Activated CD4-positive, alpha-beta memory T cell treated with anti-CD3 and anti-CD28 coated beads for 36 hours (primary cell): Measurements from ENCODE around the gene MED13L. TPM values are rescaled to one million over a fixed set of nuclear protein-coding genes. Genes with fewer than 3 reads are reported as not detected.

ENCODE experiments used
- CTCF ChIA-PET: fragments of 350-600 bp; sonication (Branson Sonifier 250); formaldehyde crosslinking; loops from one replicate; lab custom pipeline; 2021; ENCODE audit warnings: antibody characterized with exemption, inconsistent platforms; lab: Charles Lee
- POLR2A ChIA-PET: fragments of 350-600 bp; sonication (Branson Sonifier 250); formaldehyde crosslinking; loops from one replicate; lab custom pipeline; 2021; ENCODE audit warnings: antibody characterized with exemption; lab: Charles Lee
- DNase-seq: peaks from one replicate; pipeline ENCODE4 v3.0.0-alpha.2; 2020
- H3K27ac Mint-ChIP-seq: one replicate; pipeline ENCODE4 v1.8.0; 2021; ENCODE audit warnings: mixed read lengths
- H3K27me3 Mint-ChIP-seq: one replicate; pipeline ENCODE4 v1.8.0; 2021; ENCODE audit warnings: mixed read lengths
- H3K36me3 Mint-ChIP-seq: one replicate; pipeline ENCODE4 v1.8.0; 2021; ENCODE audit warnings: mixed read lengths
- H3K4me1 Mint-ChIP-seq: one replicate; pipeline ENCODE4 v1.8.0; 2021; ENCODE audit warnings: low read depth, mixed read lengths
- H3K4me3 Mint-ChIP-seq: one replicate; pipeline ENCODE4 v1.8.0; 2021; ENCODE audit warnings: mild to moderate bottlenecking, mixed read lengths
- H3K9me3 Mint-ChIP-seq: one replicate; pipeline ENCODE4 v1.8.0; 2021; ENCODE audit warnings: mixed read lengths
- intact Hi-C: fragments of 100-400 bp; cut with micrococcal nuclease; formaldehyde crosslinking; loops from one replicate; pipeline ENCODE4 v1.15.1; 2023
- total RNA-seq, 2 experiments: library from RNA; stranded (reverse); gene quantifications; one replicate each; pipeline ENCODE4 v1.2.3, GENCODE V29; 2021

The MED13L gene
- total RNA-seq, 2 experiments from 2014 or later, result 37.7 to 41.4 TPM

DNA sequence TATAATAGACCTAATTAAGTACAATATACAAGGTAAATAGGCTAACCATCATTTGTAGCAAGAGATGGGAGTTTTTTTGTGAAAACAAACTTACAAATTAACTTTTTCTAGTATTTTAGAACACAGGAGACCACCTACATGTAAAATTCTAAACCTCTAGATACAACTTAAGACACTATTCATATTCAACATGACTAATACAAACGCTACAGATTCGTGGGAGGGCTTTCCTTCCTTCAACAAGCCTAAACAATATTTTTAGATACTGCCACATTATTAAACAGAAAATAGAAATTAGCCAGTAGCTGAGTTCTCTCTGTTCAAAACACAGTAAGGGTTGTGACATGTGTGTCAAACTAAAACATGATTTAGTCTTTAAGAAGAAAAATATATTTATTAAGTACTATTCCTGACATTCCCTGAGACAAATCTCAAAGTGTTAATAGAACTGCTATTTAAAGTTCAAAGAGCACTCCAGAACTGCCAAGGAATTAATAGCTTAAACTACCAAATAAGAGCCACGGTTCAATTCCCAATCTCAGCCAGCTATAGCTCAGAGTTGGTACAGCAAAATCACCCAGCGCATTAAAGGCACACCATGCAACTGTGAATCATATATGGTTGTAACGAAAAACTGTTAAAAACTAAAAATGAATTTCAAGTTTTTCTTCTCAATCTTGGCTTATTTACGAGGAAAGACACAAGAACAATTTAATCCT is 10.7 kb downstream of the MED13L start:
- no peaks in the 10 kb centered on the region for H3K27me3 Mint-ChIP-seq
- ChIA-PET CTCF (interaction anchor here (1.8 kb wide), 1 partner anchor 9 kb away, joined by 6 read pairs; no protein-coding TSS in a partner anchor), POLR2A (no interaction called here)
- H3K9me3 Mint-ChIP-seq, result no peaks in the 10 kb centered on the region
- no peak for DNase-seq
- intact Hi-C loops, result no loop called here
- H3K36me3 Mint-ChIP-seq, result peaks cover 2% of the 10 kb centered on the region
- H3K27ac Mint-ChIP-seq, result no peak overlapping the region
- H3K4me1 Mint-ChIP-seq, result peaks cover 43% of the 10 kb centered on the region
- no peak overlapping the region for H3K4me3 Mint-ChIP-seq

- Mint-ChIP-seq H3K27ac (no peak overlapping the region), H3K36me3 (no peaks in the 10 kb centered on the region), H3K4me1 (peaks cover 41% of the 10 kb centered on the region), H3K9me3 (no peaks in the 10 kb centered on the region), H3K4me3 (no peak overlapping the region), H3K27me3 (no peaks in the 10 kb centered on the region)
- ChIA-PET CTCF (interaction anchor here (1.8 kb wide), 1 partner anchor 10 kb away, joined by 6 read pairs; no protein-coding TSS in a partner anchor), POLR2A (no interaction called here)
- DNase-seq, result no peak
- intact Hi-C loops, result no loop called here
Observed at GRCh38 chr12:116266168-116266601, 11.3 kb downstream of the MED13L start.

GRCh38 chr12:116265351-116266147 is 11.9 kb downstream of the MED13L start:
- DNase-seq, result no peak
- H3K36me3 Mint-ChIP-seq, result no peaks in the 10 kb centered on the region
- intact Hi-C loops, result no loop called here
- H3K9me3 Mint-ChIP-seq, result no peaks in the 10 kb centered on the region
- POLR2A ChIA-PET, result no interaction called here
- H3K4me1 Mint-ChIP-seq, result peaks cover 46% of the 10 kb centered on the region
- H3K4me3 Mint-ChIP-seq, result no peak overlapping the region
- CTCF ChIA-PET, result interaction anchor here (1.8 kb wide), 1 partner anchor 11 kb away, joined by 6 read pairs; no protein-coding TSS in a partner anchor
- H3K27ac Mint-ChIP-seq, result no peak overlapping the region
- H3K27me3 Mint-ChIP-seq, result no peaks in the 10 kb centered on the region

DNA sequence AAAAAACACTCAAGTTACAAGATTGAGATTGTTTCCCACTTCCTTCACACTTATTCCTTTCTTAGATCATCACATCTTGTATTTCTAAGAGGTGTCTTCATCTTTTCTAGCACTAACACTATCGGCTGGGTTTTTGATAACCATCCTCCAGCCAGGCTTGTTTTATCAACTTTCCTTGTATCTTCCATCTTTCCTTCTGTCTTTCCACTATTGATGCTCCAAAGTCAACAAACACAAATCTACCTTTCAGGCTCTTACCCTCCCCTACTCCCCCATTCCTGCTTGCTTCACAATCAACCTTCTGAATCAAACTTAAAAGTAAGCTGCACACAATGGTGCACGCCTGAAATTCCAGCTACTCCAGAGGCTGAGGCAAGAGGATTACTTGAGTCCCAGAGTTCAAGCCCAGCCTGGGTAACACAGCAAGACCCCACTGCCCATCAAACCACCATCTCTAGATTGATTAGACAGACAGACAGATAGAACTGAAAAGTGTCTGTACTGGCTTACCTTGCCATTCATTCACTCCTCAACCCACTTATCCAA is 12.9 kb downstream of the MED13L start:
- peaks cover 49% of the 10 kb centered on the region for H3K4me1 Mint-ChIP-seq
- no peak for DNase-seq
- ChIA-PET POLR2A (no interaction called here), CTCF (interaction anchor here (1.0 kb wide), 1 partner anchor 203 kb away, joined by 3 read pairs; no protein-coding TSS in a partner anchor)
- H3K4me3 Mint-ChIP-seq, result no peak overlapping the region
- no peak overlapping the region for H3K27ac Mint-ChIP-seq
- no peaks in the 10 kb centered on the region for H3K36me3 Mint-ChIP-seq
- no peaks in the 10 kb centered on the region for H3K27me3 Mint-ChIP-seq
- no peaks in the 10 kb centered on the region for H3K9me3 Mint-ChIP-seq
- intact Hi-C loops, result no loop called here

GRCh38 chr12:116263844-116264243 is 13.6 kb downstream of the MED13L start:
- H3K4me1 Mint-ChIP-seq, result peaks cover 46% of the 10 kb centered on the region
- intact Hi-C loops, result no loop called here
- POLR2A ChIA-PET, result no interaction called here
- CTCF ChIA-PET, result interaction anchor here (1.0 kb wide), 1 partner anchor 203 kb away, joined by 3 read pairs; no protein-coding TSS in a partner anchor
- H3K4me3 Mint-ChIP-seq, result no peak overlapping the region
- DNase-seq, result no peak
- no peaks in the 10 kb centered on the region for H3K36me3 Mint-ChIP-seq
- no peak overlapping the region for H3K27ac Mint-ChIP-seq
- no peaks in the 10 kb centered on the region for H3K27me3 Mint-ChIP-seq
- H3K9me3 Mint-ChIP-seq, result no peaks in the 10 kb centered on the region

DNA sequence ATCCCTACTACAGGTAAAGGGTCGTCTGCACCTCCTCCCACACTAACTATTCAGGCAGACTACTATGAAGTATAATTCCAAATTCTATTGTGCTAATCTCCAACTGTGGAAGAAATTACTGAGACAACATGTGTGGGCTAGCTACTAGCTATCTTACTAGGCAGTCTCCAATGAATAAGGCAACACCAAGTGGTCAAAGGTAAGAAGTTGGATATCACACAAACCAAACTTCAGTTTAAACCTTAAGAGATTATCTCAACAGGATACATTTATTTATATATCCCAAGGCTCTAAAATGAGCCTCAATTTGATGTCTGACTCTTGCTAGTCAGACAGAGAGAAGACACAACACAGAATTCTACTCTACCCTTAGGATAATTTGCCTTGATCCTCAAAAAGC is 14.1 kb downstream of the MED13L start:
- Mint-ChIP-seq H3K27ac (no peak overlapping the region), H3K4me3 (no peak overlapping the region), H3K36me3 (no peaks in the 10 kb centered on the region), H3K9me3 (no peaks in the 10 kb centered on the region), H3K4me1 (peaks cover 45% of the 10 kb centered on the region), H3K27me3 (no peaks in the 10 kb centered on the region)
- no peak for DNase-seq
- ChIA-PET CTCF (no interaction called here), POLR2A (no interaction called here)
- intact Hi-C loops, result no loop called here

GRCh38 chr12:116262741-116263140 is 14.8 kb downstream of the MED13L start:
- no peak for DNase-seq
- no peaks in the 10 kb centered on the region for H3K36me3 Mint-ChIP-seq
- H3K4me1 Mint-ChIP-seq, result peaks cover 50% of the 10 kb centered on the region
- POLR2A ChIA-PET, result no interaction called here
- CTCF ChIA-PET, result interaction anchor here (0.6 kb wide), 1 partner anchor 252 kb away, joined by 3 read pairs; no protein-coding TSS in a partner anchor
- no peaks in the 10 kb centered on the region for H3K9me3 Mint-ChIP-seq
- no peak overlapping the region for H3K4me3 Mint-ChIP-seq
- intact Hi-C loops, result no loop called here
- H3K27me3 Mint-ChIP-seq, result no peaks in the 10 kb centered on the region
- H3K27ac Mint-ChIP-seq, result no peak overlapping the region

- Mint-ChIP-seq H3K27me3 (no peaks in the 10 kb centered on the region), H3K27ac (no peak overlapping the region), H3K36me3 (no peaks in the 10 kb centered on the region), H3K4me3 (no peak overlapping the region), H3K9me3 (no peaks in the 10 kb centered on the region), H3K4me1 (peaks cover 57% of the 10 kb centered on the region)
- POLR2A ChIA-PET, result no interaction called here
- CTCF ChIA-PET, result interaction anchor here (0.6 to 1.1 kb wide), 2 partner anchors 15 to 264 kb away, joined by 3 read pairs; no protein-coding TSS in a partner anchor
- intact Hi-C loops, result no loop called here
- no peak for DNase-seq
Observed at GRCh38 chr12:116261525-116262100, 15.9 kb downstream of the MED13L start.

- no peaks in the 10 kb centered on the region for H3K36me3 Mint-ChIP-seq
- peaks cover 64% of the 10 kb centered on the region for H3K4me1 Mint-ChIP-seq
- no peak overlapping the region for H3K27ac Mint-ChIP-seq
- H3K9me3 Mint-ChIP-seq, result no peaks in the 10 kb centered on the region
- POLR2A ChIA-PET, result interaction anchor here (0.9 kb wide), 1 partner anchor 12 kb away, joined by 4 read pairs; no protein-coding TSS in a partner anchor
- intact Hi-C loops, result no loop called here
- CTCF ChIA-PET, result no interaction called here
- no peak overlapping the region for H3K4me3 Mint-ChIP-seq
- no peak for DNase-seq
- no peaks in the 10 kb centered on the region for H3K27me3 Mint-ChIP-seq
Observed at GRCh38 chr12:116259800-116260577, 17.5 kb downstream of the MED13L start.

DNA sequence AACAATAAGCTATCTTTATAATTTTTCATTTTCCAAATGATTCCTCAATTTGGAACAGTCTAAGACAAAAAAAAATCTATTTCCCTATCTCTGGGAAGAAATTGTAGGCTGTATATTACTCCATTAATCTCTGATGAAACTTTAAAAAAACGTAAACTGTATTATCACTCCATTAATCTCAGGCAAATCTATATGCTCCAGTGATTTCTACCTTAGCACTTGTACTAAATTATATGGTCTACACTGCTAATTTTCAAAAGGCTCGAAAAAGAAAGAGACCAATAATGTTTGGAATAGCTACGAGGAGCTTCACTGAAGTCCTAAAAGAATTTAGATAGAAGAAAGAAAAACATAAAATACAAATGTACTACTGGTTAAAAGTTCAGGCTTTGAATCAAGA is 19.7 kb downstream of the MED13L start:
- ChIA-PET POLR2A (no interaction called here), CTCF (interaction anchor here (0.8 kb wide), 1 partner anchor 12 kb away, joined by 3 read pairs; no protein-coding TSS in a partner anchor)
- H3K36me3 Mint-ChIP-seq, result peaks cover 2% of the 10 kb centered on the region
- DNase-seq, result no peak
- H3K27me3 Mint-ChIP-seq, result no peaks in the 10 kb centered on the region
- H3K27ac Mint-ChIP-seq, result no peak overlapping the region
- peaks cover 3% of the 10 kb centered on the region for H3K9me3 Mint-ChIP-seq
- H3K4me3 Mint-ChIP-seq, result no peak overlapping the region
- H3K4me1 Mint-ChIP-seq, result peaks cover 56% of the 10 kb centered on the region
- intact Hi-C loops, result no loop called here

DNA sequence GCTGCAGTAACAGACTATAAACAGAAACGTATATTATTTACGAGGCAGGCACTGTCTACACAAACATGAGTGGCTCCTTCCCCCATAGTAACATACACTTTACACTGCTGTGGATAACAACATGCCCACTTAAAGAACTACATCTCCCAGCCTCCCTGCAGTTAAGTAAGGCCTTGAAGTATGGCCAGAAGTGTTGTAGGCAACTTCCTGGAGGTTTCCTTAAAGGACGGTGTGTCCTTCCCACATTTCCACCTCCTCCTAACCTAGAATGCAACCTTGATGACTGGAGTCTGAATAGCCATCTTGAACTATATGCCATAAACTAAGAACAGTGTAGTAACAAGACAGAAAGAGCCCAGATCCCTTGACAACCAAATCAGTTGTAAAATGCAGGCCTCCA is 20.3 kb downstream of the MED13L start:
- Mint-ChIP-seq H3K27me3 (no peaks in the 10 kb centered on the region), H3K27ac (no peak overlapping the region), H3K36me3 (peaks cover 4% of the 10 kb centered on the region), H3K4me3 (no peak overlapping the region), H3K9me3 (peaks cover 8% of the 10 kb centered on the region), H3K4me1 (peaks cover 56% of the 10 kb centered on the region)
- ChIA-PET CTCF (no interaction called here), POLR2A (no interaction called here)
- no peak for DNase-seq
- intact Hi-C loops, result no loop called here
